ENCODE measurements around the gene ZHX3. TPM values are rescaled to one million over a fixed set of nuclear protein-coding genes. Genes with fewer than 3 reads are reported as not detected.
A peak's percentile ranks its signal among the peaks of the same experiment; 100 is the strongest.

ZHX3 gene
- total and polyA plus RNA-seq, 10 of the 15 experiments (the other 5 are each of a cell fraction or from before 2014, with no cell fraction given) = 1.3 to 14.0 (median 5.0) TPM

GRCh38 chr20:41136680-41137613 is 180.6 kb downstream of the ZHX3 start, which contains the start of gene PLCG1 (continued):
- no peak for TF ChIP-seq CHD4 (IDR thresholded peaks at IDR 0.05)
- no peak for TF ChIP-seq BCL11A (IDR thresholded peaks at IDR 0.05; ENCODE audit: low read depth, low read length)
- peak; percentile 94 for TF ChIP-seq BACH1 (IDR thresholded peaks at IDR 0.05; ENCODE audit: borderline replicate concordance)
- no peak for TF ChIP-seq GABPA (IDR thresholded peaks at IDR 0.05; ENCODE audit: low read depth)
- no peak for TF ChIP-seq ZNF274 (IDR thresholded peaks at IDR 0.05; ENCODE audit: insufficient read depth, insufficient read length)
- TF ChIP-seq KAT2A (conservative IDR thresholded peaks at IDR 0.05; ENCODE audit: control insufficient read depth, low read depth, low read length) = no peak
- TF ChIP-seq RBBP5 (conservative IDR thresholded peaks at IDR 0.05) = no peak
- peak; percentile 61 for TF ChIP-seq SMARCA5 (IDR thresholded peaks at IDR 0.05)
- TF ChIP-seq TCF7 (IDR thresholded peaks at IDR 0.05; ENCODE audit: borderline replicate concordance) = no peak
- TF ChIP-seq NFIC (IDR thresholded peaks at IDR 0.05; ENCODE audit: low read depth, low read length) = no peak
- TF ChIP-seq IKZF2 (IDR thresholded peaks at IDR 0.05) = no peak
- no peak for TF ChIP-seq TCF3 (IDR thresholded peaks at IDR 0.05; ENCODE audit: borderline replicate concordance, insufficient read depth, low read depth, low read length)
- TF ChIP-seq E2F4 (IDR thresholded peaks at IDR 0.05; ENCODE audit: low read depth, low read length) = no peak
